ENCODE data around the gene GPR149.

The GPR149 gene

DNA sequence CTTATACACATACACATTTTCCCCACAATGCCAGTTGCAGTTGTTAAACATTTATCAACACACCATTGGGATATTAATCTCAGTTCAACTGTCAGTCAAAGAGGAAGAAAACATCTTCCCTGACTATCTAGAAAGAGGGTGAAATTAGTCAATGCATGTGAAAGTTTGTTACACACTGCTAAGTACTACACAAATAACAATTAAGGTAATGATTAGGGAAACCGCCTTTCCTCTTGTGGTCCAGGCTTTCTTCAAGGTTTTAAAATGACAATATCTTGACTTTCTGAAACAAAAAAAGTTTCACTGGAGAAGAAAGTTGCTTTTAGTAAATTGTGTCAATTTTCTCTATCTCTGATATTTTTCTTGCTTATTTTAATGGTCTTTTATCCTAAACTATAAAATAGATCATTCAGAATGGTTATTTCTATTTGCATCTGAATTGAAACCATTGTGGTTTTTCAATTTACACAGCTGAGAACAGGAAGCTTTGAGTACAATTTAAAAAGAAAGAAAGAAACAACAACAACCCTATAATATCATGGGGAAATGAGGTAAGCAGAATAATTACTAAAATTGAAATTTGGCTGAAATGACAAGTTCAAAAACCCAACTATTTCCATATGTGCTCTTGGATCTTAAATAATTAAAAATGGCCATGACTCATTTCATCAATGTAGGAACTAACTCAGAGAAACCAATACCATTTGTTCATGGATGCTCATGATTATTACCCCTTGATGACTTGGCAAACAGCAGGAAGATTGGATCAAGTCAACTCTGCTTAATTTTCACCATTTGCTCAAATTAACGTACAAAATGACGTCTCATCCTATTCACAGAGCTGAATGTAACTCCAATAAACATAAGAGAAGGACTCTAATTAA is 31.7 kb downstream of the GPR149 start:
- Histone ChIP-seq H3K27me3 (no peaks in the 10 kb centered on the region), H3K9me3 (no peaks in the 10 kb centered on the region), H3K4me3 (ENCODE audit: low read depth in 1 of 2, low read length in 1 of 2) (no peak overlapping the region), H3K36me3 (no peaks in the 10 kb centered on the region), H3K4me1 (ENCODE audit: control insufficient read depth in 1 of 2, insufficient read depth in 1 of 2, low read depth in 1 of 2, low read length in 1 of 2) (no peaks in the 10 kb centered on the region), H3K27ac (no peak overlapping the region)
- TF ChIP-seq, protein P1, sequence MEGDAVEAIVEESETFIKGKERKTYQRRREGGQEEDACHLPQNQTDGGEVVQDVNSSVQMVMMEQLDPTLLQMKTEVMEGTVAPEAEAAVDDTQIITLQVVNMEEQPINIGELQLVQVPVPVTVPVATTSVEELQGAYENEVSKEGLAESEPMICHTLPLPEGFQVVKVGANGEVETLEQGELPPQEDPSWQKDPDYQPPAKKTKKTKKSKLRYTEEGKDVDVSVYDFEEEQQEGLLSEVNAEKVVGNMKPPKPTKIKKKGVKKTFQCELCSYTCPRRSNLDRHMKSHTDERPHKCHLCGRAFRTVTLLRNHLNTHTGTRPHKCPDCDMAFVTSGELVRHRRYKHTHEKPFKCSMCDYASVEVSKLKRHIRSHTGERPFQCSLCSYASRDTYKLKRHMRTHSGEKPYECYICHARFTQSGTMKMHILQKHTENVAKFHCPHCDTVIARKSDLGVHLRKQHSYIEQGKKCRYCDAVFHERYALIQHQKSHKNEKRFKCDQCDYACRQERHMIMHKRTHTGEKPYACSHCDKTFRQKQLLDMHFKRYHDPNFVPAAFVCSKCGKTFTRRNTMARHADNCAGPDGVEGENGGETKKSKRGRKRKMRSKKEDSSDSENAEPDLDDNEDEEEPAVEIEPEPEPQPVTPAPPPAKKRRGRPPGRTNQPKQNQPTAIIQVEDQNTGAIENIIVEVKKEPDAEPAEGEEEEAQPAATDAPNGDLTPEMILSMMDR (IDR thresholded peaks at IDR 0.05) = no peak

DNA sequence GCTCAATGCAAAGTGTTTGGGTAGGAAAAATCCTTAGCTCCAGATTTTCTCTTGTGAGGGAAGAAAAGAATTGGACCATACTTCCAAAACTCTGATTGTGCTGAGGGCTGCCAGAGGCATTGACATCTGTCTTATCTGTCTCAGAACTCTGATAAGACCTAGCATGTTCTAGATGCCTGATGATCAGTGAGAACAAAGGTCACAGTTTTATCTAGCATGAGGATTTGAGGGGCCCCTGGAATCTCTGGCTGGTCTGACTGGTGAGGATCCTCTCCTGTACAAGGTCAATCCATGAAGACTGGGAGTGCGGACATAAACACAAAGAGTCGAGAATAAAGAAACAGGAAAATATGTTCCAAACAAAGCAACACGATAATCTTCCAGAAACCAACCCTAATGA is 40.1 kb downstream of the GPR149 start:
- Histone ChIP-seq H3K27me3 (no peaks in the 10 kb centered on the region), H3K36me3 (no peaks in the 10 kb centered on the region), H3K4me3 (ENCODE audit: low read depth in 1 of 2, low read length in 1 of 2) (no peak overlapping the region), H3K27ac (no peak overlapping the region), H3K4me1 (ENCODE audit: control insufficient read depth in 1 of 2, insufficient read depth in 1 of 2, low read depth in 1 of 2, low read length in 1 of 2) (no peaks in the 10 kb centered on the region), H3K9me3 (no peaks in the 10 kb centered on the region)
- TF ChIP-seq, protein P1 (IDR thresholded peaks at IDR 0.05) = no peak

DNA sequence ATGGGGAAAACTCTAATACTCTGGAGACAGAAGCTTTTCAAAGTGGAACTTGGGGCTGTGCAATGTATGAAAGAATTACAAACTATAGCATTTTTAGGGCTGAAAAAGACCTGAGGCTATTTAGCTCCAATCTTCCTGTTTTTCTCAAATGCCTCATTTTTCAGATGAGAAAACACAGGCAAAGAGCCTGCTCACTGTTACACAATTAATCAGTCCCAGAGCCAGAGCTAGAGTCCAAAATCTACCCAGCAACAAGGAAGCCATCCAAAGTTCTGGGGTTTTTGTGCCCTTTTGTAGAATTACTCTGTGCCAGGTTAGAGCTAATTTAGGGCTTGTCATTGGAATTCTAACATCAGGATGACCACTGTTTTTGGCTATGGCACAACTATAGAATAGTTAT is 45.5 kb downstream of the GPR149 start:
- Histone ChIP-seq H3K4me3 (ENCODE audit: low read depth in 1 of 2, low read length in 1 of 2) (no peak overlapping the region), H3K9me3 (no peaks in the 10 kb centered on the region), H3K4me1 (ENCODE audit: control insufficient read depth in 1 of 2, insufficient read depth in 1 of 2, low read depth in 1 of 2, low read length in 1 of 2) (no peaks in the 10 kb centered on the region), H3K36me3 (no peaks in the 10 kb centered on the region), H3K27me3 (no peaks in the 10 kb centered on the region), H3K27ac (no peak overlapping the region)
- TF ChIP-seq, protein P1 (IDR thresholded peaks at IDR 0.05) = no peak

DNA sequence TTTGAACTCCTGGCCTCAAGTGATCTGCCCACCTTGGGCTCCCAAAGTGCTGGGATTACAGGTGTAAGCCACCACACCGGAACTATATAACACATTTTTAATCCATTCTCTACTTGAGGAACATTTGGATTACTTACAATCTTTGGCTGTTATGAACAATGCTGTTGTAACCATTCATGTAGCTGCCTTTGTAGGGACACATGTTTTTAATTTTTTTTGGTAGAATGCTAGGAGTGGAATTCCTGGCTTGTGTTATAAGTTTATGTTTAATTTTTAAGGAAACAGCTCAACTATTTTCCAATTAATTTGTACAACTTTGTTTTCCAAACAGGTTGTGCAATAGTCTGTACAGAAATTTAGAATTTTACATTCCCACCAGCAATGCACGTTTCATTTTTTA is 51.7 kb downstream of the GPR149 start:
- no peaks in the 10 kb centered on the region for H3K4me1 ChIP-seq (ENCODE audit: control insufficient read depth in 1 of 2, insufficient read depth in 1 of 2, low read depth in 1 of 2, low read length in 1 of 2)
- no peak overlapping the region for H3K27ac ChIP-seq
- no peaks in the 10 kb centered on the region for H3K27me3 ChIP-seq
- TF ChIP-seq, protein P1 (IDR thresholded peaks at IDR 0.05) = no peak
- no peak overlapping the region for H3K4me3 ChIP-seq (ENCODE audit: low read depth in 1 of 2, low read length in 1 of 2)
- no peaks in the 10 kb centered on the region for H3K36me3 ChIP-seq
- no peaks in the 10 kb centered on the region for H3K9me3 ChIP-seq

DNA sequence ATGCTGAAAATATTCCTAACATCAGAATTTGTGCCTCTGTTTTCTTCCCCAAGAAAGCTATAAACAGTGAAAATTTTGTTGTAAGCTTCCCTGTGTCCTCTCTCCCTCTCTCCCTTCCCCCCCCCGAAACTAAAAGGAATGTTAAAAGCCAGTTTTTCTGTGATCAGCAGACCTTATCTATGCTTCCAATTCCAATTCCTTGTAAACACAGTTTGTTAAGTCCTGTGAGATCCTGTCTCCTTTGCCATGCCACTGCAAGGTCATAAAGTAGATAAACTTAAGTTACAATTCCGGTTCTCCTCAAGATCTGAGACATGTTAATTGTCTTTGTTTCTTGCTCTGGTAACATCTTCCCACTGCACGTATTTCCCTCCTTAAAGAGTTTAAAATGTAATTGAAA is 62.8 kb downstream of the GPR149 start:
- Histone ChIP-seq H3K27me3 (no peaks in the 10 kb centered on the region), H3K4me3 (ENCODE audit: low read depth in 1 of 2, low read length in 1 of 2) (no peak overlapping the region), H3K36me3 (no peaks in the 10 kb centered on the region), H3K9me3 (no peaks in the 10 kb centered on the region), H3K4me1 (ENCODE audit: control insufficient read depth in 1 of 2, insufficient read depth in 1 of 2, low read depth in 1 of 2, low read length in 1 of 2) (no peaks in the 10 kb centered on the region), H3K27ac (no peak overlapping the region)
- TF ChIP-seq, protein P1 (IDR thresholded peaks at IDR 0.05) = no peak
